HUES48 (cell line): ENCODE measurements around the gene WDR70.

Source experiments
- H3K27ac ChIP-seq: one replicate; pipeline ENCODE4 v1.7.0; 2013; ENCODE audit warnings: low read depth, low read length, inconsistent platforms
- H3K27me3 ChIP-seq: 2 replicates; pipeline ENCODE4 v1.6.1; 2013; ENCODE audit warnings: mild to moderate bottlenecking, low read length; ENCODE audit not compliant: control insufficient read depth, insufficient read depth
- H3K36me3 ChIP-seq: 2 replicates; pipeline ENCODE4 v1.6.1; 2013; ENCODE audit warnings: low read length; ENCODE audit not compliant: control insufficient read depth, insufficient read depth
- H3K4me1 ChIP-seq: 2 replicates; pipeline ENCODE4 v1.6.1; 2013; ENCODE audit warnings: mild to moderate bottlenecking, low read length; ENCODE audit not compliant: control insufficient read depth, insufficient read depth
- H3K4me3 ChIP-seq: 2 replicates; pipeline ENCODE4 v1.5.1; 2013; ENCODE audit warnings: mild to moderate bottlenecking, low read depth, low read length
- H3K9ac ChIP-seq: 2 replicates; pipeline ENCODE4 v1.6.1; 2013; ENCODE audit warnings: mild to moderate bottlenecking, low read depth, low read length, moderate library complexity
- H3K9me3 ChIP-seq: 2 replicates; pipeline ENCODE4 v1.6.1; 2013; ENCODE audit warnings: low read length; ENCODE audit not compliant: control insufficient read depth, insufficient read depth

WDR70 gene

GRCh38 chr5:37704406-37704805 is 325.3 kb downstream of the WDR70 start:
- Histone ChIP-seq H3K27ac (no peak overlapping the region), H3K9ac (no peak overlapping the region), H3K4me3 (no peak overlapping the region), H3K4me1 (no peaks in the 10 kb centered on the region), H3K27me3 (no peaks in the 10 kb centered on the region), H3K36me3 (no peaks in the 10 kb centered on the region), H3K9me3 (no peaks in the 10 kb centered on the region)

DNA sequence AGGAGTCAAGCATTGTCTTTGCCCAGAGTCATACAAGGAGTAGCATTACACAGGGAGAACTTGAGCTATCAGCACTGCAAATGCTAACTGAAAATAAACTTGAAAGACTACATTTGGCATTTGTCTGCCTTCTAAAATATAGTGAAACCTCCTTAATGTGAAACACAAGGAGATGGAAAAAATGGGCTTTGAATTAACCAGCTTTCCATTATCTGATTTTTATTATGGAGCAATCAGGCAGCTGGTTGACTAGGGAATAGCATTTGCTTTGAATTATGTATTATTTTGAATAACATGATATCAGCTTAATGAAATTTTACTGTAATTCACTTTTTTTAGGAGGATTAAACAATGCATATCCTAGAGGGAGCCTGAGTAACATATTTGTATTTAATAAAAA is 329.9 kb downstream of the WDR70 start:
- no peak overlapping the region for H3K27ac ChIP-seq
- no peaks in the 10 kb centered on the region for H3K4me1 ChIP-seq
- H3K27me3 ChIP-seq: no peaks in the 10 kb centered on the region
- H3K9me3 ChIP-seq: no peaks in the 10 kb centered on the region
- H3K4me3 ChIP-seq: no peak overlapping the region
- no peaks in the 10 kb centered on the region for H3K36me3 ChIP-seq
- H3K9ac ChIP-seq: no peak overlapping the region

DNA sequence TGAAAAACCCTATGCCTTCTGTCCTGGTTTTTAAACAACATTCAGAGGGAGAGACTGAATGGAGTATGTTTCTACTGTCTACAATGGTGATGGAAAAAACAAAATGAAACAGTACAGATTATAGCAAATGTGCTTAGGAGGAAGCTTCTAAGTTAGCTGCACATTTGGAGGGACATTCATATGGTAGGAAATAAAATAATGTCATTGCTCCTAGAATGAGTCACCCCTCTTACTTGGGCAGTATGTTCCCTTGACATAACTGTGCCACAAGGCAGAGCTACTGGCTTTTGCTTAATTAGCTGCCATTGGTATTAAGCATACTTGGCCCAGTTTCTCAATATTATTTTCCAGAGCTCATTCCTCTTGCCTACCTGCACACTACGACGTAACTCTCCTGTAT is 331.8 kb downstream of the WDR70 start:
- no peaks in the 10 kb centered on the region for H3K36me3 ChIP-seq
- H3K27ac ChIP-seq: no peak overlapping the region
- no peaks in the 10 kb centered on the region for H3K27me3 ChIP-seq
- no peak overlapping the region for H3K9ac ChIP-seq
- no peak overlapping the region for H3K4me3 ChIP-seq
- no peaks in the 10 kb centered on the region for H3K4me1 ChIP-seq
- H3K9me3 ChIP-seq: no peaks in the 10 kb centered on the region

GRCh38 chr5:37712750-37713149 is 333.6 kb downstream of the WDR70 start:
- no peaks in the 10 kb centered on the region for H3K9me3 ChIP-seq
- peaks cover 4% of the 10 kb centered on the region; the same call in 1 of the 2 replicates for H3K4me1 ChIP-seq
- H3K4me3 ChIP-seq: no peak overlapping the region
- no peak overlapping the region for H3K9ac ChIP-seq
- no peak overlapping the region for H3K27ac ChIP-seq
- no peaks in the 10 kb centered on the region for H3K27me3 ChIP-seq
- H3K36me3 ChIP-seq: no peaks in the 10 kb centered on the region

DNA sequence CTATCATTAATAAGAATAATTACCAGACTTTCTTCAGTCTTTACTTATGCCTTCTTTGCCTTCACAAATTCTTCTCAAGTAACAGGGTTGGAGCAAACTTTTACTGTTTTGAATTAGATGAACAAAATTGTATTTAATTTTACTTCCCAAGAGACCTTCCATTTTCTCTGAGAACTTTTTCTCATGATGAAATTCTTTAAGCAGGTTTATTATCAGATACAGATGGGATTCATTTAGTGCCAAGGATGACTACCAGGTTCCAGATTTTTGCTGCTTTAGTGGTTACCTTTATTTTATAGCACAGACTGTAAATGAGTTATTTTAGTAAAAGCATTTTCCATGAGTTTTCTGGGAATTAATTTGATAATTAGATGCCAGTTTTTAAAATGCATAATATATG is 335.6 kb downstream of the WDR70 start:
- H3K27ac ChIP-seq: no peak overlapping the region
- H3K4me3 ChIP-seq: no peak overlapping the region
- H3K9me3 ChIP-seq: no peaks in the 10 kb centered on the region
- no peak overlapping the region for H3K9ac ChIP-seq
- H3K36me3 ChIP-seq: no peaks in the 10 kb centered on the region
- no peaks in the 10 kb centered on the region for H3K27me3 ChIP-seq
- H3K4me1 ChIP-seq: peaks cover 4% of the 10 kb centered on the region; the same call in 1 of the 2 replicates

DNA sequence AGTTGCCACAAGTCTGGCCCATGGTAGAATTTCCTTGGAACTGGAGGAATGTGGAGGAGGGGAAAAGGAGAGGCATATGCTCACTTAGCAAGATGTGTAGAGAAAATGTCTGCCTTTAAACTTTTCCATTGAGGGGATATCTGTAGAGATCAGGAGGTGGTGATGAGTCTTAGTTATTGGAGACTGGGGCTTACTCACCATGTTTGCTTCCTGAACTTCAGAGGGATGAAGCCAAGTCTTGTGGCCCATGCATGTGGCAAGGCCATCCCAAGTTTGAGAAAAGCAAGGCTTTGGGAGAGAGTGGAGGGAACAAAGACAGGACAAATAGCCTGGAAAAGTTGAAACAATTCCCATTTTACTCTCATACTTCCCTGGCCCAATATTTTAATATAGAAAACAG is 336.2 kb downstream of the WDR70 start:
- no peak overlapping the region for H3K9ac ChIP-seq
- no peaks in the 10 kb centered on the region for H3K9me3 ChIP-seq
- no peaks in the 10 kb centered on the region for H3K36me3 ChIP-seq
- H3K27ac ChIP-seq: no peak overlapping the region
- H3K4me1 ChIP-seq: peaks cover 4% of the 10 kb centered on the region; the same call in 1 of the 2 replicates
- H3K4me3 ChIP-seq: no peak overlapping the region
- H3K27me3 ChIP-seq: no peaks in the 10 kb centered on the region

DNA sequence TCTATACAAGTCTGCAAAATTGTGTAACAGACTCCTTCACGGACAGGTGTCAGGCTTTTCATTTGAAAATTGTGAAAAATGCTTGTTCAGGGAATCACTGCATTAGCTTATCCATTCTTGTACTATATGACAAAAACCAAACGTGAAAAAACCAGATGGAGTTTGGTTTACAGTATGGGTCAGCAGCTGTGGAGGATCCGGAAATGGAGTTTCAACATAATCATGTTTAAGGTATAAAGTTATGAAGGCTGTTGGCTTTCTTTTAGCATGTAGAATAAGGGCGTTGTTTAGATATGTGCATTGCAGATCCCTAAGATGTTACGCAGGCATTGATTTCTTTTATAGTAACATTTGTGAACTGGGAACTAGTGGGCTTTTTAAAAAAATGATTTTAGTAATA is 336.9 kb downstream of the WDR70 start:
- no peak overlapping the region for H3K27ac ChIP-seq
- no peak overlapping the region for H3K4me3 ChIP-seq
- no peaks in the 10 kb centered on the region for H3K27me3 ChIP-seq
- no peaks in the 10 kb centered on the region for H3K9me3 ChIP-seq
- peaks cover 7% of the 10 kb centered on the region for H3K4me1 ChIP-seq
- no peaks in the 10 kb centered on the region for H3K36me3 ChIP-seq
- H3K9ac ChIP-seq: no peak overlapping the region

- no peak overlapping the region for H3K4me3 ChIP-seq
- no peaks in the 10 kb centered on the region for H3K36me3 ChIP-seq
- H3K27ac ChIP-seq: no peak overlapping the region
- H3K9me3 ChIP-seq: no peaks in the 10 kb centered on the region
- H3K9ac ChIP-seq: no peak overlapping the region
- no peaks in the 10 kb centered on the region for H3K27me3 ChIP-seq
- H3K4me1 ChIP-seq: peaks cover 11% of the 10 kb centered on the region
Measured at GRCh38 chr5:37716405-37716804, 337.3 kb downstream of the WDR70 start.

DNA sequence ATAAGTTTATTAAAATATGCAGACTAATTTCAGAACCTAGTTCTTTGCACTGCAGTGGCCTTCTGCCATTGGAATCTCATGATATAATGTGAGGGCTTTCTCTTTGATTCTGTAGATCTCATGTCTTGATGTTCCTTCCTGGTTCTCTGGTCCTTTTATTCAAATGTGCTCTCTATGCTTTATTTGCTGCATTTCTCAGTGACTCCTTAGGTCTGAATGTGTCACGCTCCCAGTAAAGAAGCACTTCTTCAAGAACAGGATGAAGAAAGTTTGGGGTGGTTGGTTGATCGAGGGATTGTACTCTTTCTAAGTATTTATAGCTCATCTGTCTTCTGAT is 338.1 kb downstream of the WDR70 start:
- Histone ChIP-seq H3K27me3 (no peaks in the 10 kb centered on the region), H3K4me3 (no peak overlapping the region), H3K27ac (no peak overlapping the region), H3K9ac (no peak overlapping the region), H3K36me3 (no peaks in the 10 kb centered on the region), H3K4me1 (peaks cover 19% of the 10 kb centered on the region), H3K9me3 (no peaks in the 10 kb centered on the region)

DNA sequence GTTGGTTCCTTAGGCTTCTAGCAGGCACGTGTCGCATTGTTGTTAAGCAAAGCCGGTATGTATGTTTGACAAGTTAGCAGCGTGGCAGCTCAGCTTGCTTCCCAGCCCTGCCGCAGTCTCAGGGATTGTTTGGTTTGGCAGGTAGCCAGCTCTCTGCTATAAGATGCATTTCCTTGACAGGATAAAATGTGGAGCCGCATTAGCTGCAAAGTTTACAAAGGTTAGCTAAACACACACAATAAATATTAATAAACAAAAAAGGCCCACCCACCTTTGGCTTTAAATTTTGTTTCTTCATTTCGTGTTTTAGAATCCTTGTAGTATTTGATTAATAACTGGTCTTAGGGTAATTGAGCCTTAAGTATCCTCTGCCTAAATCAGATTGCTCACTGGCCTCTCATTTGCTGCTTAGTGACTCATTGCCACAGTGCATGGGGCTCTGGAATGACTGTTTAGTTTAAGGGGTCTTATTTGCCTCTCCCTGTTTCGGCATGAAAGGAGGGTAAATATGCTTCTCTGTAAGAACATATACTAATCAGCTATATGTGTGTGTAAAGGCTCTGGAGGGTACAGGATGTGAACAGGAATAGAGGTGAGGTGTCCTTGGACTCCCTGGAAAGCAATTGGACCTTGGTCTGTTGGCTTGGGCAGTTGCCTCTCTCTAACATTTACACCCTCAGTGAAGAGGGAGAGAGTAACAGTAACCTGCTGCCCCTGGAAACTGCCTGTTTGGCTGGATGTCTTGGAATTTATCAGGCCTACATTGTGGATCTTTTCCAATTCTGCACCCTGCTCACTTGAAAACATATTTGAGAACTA is 338.7 kb downstream of the WDR70 start:
- no peaks in the 10 kb centered on the region for H3K36me3 ChIP-seq
- H3K27me3 ChIP-seq: no peaks in the 10 kb centered on the region
- no peak overlapping the region for H3K4me3 ChIP-seq
- H3K9ac ChIP-seq: no peak overlapping the region
- peaks cover 19% of the 10 kb centered on the region for H3K4me1 ChIP-seq
- no peaks in the 10 kb centered on the region for H3K9me3 ChIP-seq
- no peak overlapping the region for H3K27ac ChIP-seq

GRCh38 chr5:37720550-37720952 is 341.4 kb downstream of the WDR70 start:
- Histone ChIP-seq H3K9ac (no peak overlapping the region), H3K27ac (no peak overlapping the region), H3K27me3 (no peaks in the 10 kb centered on the region), H3K36me3 (no peaks in the 10 kb centered on the region), H3K9me3 (no peaks in the 10 kb centered on the region), H3K4me1 (peaks cover 19% of the 10 kb centered on the region), H3K4me3 (no peak overlapping the region)
